GM10248 (cell line): Measurements from ENCODE around the gene VMAC.
A peak's percentile ranks its signal among the peaks of the same experiment; 100 is the strongest.

ENCODE experiments used
- CTCF ChIA-PET: fragments of 300-600 bp; sonication (Branson Sonifier 250); formaldehyde crosslinking; extraction: SDS; loops from one replicate; lab custom pipeline; 2021; ENCODE audit warnings: antibody characterized with exemption; lab: Yijun Ruan, JAX
- POLR2A ChIA-PET: fragments of 350-650 bp; sonication (Branson Sonifier 250); formaldehyde crosslinking; extraction: SDS; loops from one replicate; lab custom pipeline; 2020; ENCODE audit warnings: antibody characterized with exemption; lab: Yijun Ruan, JAX
- DNase-seq: peaks from one replicate; pipeline ENCODE4 v3.0.0; 2012; ENCODE audit errors: extremely low spot score
- TF ChIP-seq, protein P1 (sequence below): IDR thresholded peaks from 2 replicates; pipeline ENCODE4 v1.5.1; 2012; ENCODE audit warnings: mild to moderate bottlenecking, low read depth; ENCODE audit errors: extremely low read depth, missing control alignments, control extremely low read depth

VMAC gene

DNA sequence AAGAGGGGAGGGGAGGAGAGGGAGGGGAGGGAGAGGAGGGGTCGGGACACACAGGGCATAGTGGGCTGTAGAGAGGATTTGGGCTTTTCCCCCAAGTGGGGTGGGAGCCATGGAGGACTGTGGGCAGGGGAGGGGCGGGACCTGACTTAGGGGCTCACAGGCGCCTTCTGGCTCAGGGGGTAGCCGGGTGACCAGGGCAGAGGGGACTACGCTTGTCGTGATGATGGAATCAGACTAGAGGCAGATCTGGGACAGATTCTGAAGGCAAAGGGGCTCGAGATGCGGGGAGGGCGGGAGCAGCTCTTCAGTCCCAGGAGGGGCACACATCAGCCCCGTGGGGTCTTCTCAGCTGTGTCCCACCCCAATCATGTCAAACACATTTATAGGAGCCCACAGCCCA, 14.6 kb upstream of the VMAC start:
- no peak for DNase-seq
- TF ChIP-seq, protein P1, sequence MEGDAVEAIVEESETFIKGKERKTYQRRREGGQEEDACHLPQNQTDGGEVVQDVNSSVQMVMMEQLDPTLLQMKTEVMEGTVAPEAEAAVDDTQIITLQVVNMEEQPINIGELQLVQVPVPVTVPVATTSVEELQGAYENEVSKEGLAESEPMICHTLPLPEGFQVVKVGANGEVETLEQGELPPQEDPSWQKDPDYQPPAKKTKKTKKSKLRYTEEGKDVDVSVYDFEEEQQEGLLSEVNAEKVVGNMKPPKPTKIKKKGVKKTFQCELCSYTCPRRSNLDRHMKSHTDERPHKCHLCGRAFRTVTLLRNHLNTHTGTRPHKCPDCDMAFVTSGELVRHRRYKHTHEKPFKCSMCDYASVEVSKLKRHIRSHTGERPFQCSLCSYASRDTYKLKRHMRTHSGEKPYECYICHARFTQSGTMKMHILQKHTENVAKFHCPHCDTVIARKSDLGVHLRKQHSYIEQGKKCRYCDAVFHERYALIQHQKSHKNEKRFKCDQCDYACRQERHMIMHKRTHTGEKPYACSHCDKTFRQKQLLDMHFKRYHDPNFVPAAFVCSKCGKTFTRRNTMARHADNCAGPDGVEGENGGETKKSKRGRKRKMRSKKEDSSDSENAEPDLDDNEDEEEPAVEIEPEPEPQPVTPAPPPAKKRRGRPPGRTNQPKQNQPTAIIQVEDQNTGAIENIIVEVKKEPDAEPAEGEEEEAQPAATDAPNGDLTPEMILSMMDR = no peak
- ChIA-PET CTCF (interaction anchor here (1.1 to 2.9 kb wide), 4 partner anchors 13 to 132 kb away, joined by 4 to 24 read pairs (median 8); partner anchors contain the start of genes NDUFA11 and NRTN), POLR2A (no interaction called here)

DNA sequence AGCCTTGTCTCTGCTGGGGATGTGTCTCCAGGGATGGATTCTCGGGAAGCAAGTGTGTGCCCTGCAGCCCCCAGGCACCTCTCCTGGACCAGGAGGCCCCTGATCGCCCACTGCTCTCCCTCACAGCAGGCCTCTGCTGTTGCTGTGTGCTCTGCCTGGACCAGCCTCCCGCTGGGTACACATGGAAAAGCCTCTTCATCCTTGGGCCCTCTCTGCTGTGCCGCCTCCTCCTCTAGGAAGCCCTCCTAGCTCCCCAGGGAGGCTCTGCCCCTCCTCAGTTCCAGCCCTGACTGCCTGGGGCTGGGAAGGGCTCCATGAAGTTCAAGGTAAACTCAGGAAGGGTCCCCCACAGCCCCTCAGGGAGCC, 13.1 kb upstream of the VMAC start:
- DNase-seq = no peak
- ChIA-PET CTCF (interaction anchor here (1.5 to 2.9 kb wide), 4 partner anchors 9 to 131 kb away, joined by 4 to 24 read pairs (median 8); partner anchors contain the start of genes NDUFA11 and NRTN), POLR2A (no interaction called here)
- TF ChIP-seq, protein P1 = no peak

DNA sequence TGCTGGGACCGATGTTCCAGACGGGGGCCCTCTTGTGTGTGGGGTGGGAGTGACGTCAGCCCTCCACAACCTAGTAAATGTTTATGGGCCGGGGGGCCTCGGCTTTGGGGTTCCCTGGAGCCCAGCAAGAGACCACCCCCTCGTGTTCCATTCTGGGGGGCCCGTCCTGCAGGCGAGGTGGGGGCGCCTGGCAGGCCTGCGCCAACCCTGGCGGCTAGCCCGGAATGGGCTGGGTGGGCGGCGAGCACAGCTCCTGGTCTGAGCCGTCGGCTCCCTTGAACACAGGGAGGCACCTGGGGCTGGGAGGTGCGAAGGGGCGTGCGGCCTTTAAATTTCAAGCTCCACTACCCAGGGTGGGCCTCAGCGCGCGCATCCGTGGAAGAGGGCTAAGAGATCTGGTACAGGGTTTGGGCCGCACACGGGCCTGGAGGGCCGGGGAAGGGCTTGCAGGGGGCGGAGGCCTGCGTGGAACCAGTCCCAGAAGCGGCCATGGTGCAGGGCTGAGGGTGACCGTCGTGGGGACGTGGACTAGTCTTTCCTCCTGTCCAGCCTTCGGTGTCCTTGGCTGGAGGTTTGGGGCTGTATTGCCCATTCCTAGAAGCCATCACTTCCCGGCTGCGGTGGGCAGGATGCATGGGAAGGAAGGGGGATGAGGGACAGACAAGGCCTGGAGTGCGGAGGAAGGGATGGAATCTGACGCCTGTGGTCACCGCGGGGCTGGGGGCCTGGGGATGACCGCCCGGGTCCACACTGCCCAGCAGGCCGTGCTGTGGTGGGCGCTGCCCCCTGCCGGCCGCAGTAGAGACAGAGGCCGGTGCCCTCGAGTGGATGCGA, 12.5 kb upstream of the VMAC start:
- no peak for DNase-seq
- TF ChIP-seq, protein P1 = peak; percentile 53
- POLR2A ChIA-PET = no interaction called here
- CTCF ChIA-PET = interaction anchor here (1.5 to 2.9 kb wide), 3 partner anchors 8 to 88 kb away, joined by 4 to 24 read pairs (median 10); partner anchors contain the start of genes NDUFA11 and NRTN

DNA sequence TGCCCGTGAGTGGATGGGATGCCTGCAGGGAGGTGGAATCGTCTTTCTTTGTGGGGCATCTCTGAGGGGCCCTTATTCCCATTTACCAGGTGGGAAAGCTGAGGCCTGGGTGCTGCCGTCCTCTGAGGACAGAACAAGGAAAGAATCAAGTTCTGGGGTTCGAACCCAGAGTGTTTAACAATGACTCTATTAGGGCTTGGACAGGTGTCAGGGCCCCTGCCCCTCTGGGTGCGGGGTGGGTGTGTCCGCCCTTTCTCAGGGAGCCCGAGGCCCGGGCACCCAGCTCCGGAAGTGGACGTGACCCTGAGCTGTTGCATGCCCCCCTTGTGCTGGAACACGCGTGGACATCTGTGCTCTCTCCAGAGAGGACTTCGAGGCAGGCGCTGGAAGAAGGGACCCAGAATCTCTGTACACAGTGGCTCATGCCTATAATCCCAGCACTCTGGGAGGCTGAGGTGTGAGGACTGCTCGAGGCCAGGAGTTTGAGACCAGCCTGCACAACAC, 11.8 kb upstream of the VMAC start:
- TF ChIP-seq, protein P1 = no peak
- ChIA-PET POLR2A (interaction anchor here (0.6 kb wide), 1 partner anchor 10 kb away, joined by 4 read pairs; no protein-coding TSS in a partner anchor), CTCF (interaction anchor here (0.9 to 2.9 kb wide), 5 partner anchors 9 to 172 kb away, joined by 3 to 24 read pairs (median 7); partner anchors contain the start of genes CATSPERD, NDUFA11 and NRTN)
- no peak for DNase-seq

DNA sequence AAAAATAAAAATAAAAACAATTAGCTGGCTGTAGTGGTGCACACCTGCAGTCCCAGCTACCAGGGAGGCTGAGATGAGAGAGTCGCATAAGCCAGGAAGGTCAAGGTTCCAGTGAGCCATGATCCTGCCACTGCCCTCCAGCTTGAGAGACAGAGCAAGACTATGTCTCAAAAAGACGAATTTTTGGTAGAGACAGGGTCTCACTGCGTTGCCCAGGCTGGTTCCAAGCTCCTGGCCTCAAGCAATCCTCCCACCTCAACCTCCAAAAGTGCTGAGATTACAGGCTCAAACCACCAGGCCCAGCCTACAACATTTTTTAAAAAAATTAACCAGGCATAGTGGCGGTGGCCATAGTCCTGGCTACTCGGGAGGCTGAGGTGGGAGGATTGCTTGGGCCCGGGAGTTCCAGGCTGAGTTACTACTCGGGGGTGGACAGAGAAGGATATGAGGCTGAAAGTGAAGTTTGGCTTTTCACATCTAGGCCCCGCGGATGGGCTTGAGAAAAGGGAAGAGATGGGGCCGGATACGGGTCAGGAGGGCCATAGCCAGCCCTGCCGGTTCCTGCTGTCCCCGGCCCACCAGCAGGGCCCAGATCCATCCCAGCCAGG, 11.3 kb upstream of the VMAC start:
- TF ChIP-seq, protein P1 = no peak
- DNase-seq = no peak
- CTCF ChIA-PET = interaction anchor here (0.9 to 1.4 kb wide), 4 partner anchors 10 to 173 kb away, joined by 3 to 7 read pairs (median 7); partner anchors contain the start of genes CATSPERD and NDUFA11
- POLR2A ChIA-PET = interaction anchor here (0.6 kb wide), 1 partner anchor 10 kb away, joined by 4 read pairs; no protein-coding TSS in a partner anchor
